22Rv1 (cell line): ENCODE measurements around the gene DIP2A.

Experiments used
- H3K27ac ChIP-seq: fragments of 450-650 bp; 2 replicates; pipeline ENCODE4 v1.5.1; 2017
- CTCF ChIP-seq: fragments of 450-650 bp; IDR thresholded peaks from 2 replicates; pipeline ENCODE4 v1.5.1; 2017; ENCODE audit warnings: mild to moderate bottlenecking
- ZFX ChIP-seq: fragments of 450-650 bp; IDR thresholded peaks from 2 replicates; pipeline ENCODE4 v1.6.1; 2017; ENCODE audit warnings: antibody characterized with exemption, borderline replicate concordance

Gene DIP2A

DNA sequence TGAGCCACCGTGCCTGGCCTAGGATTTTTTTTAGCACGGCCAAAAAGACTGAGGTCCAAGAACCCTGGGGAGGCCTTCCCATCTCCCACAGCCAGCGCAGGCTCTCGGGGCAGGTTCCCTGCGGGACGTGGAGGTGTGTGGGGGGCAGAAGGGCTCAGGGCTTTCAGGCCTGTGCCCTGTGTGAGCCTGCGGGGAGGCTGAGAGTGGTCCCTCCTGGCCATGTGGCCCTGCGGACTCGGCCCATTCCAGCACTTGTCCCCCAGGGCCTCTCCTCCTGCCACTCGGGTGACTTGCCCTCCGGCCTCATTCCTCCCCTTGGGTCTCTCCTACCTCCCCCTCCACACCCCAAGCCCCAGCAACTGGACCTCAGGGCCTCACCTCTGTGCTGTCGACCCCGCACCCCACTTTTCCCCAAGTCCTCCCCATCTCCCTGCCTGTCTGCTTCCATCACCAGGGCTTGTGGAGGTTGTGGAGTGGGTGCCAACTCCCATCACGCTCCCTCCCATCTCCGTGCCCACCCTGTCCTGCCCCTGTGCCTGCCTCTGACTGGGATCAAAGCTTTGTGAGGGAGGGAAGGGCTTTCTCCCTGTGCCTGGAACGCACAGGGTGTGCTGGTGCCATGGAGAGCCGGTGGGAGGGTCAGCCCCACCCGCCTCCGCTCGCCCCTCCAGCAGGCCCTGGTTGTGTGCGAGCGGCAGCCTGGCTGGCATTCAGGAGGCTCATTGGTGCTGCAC, 32.2 kb upstream of the DIP2A start:
- H3K27ac ChIP-seq: no peak overlapping the region
- TF ChIP-seq ZFX (no peak), CTCF (no peak)

- H3K27ac ChIP-seq: no peak overlapping the region
- no peak for TF ChIP-seq CTCF
- no peak for TF ChIP-seq ZFX
These were observed 31.2 kb upstream of the DIP2A start for GRCh38 chr21:46427516-46427915.

- TF ChIP-seq ZFX (no peak), CTCF (no peak)
- no peak overlapping the region for H3K27ac ChIP-seq
These were observed 30.4 kb upstream of the DIP2A start for GRCh38 chr21:46428286-46428685.

GRCh38 chr21:46428987-46429710, 29.5 kb upstream of the DIP2A start:
- no peak for TF ChIP-seq ZFX
- TF ChIP-seq CTCF: no peak

DNA sequence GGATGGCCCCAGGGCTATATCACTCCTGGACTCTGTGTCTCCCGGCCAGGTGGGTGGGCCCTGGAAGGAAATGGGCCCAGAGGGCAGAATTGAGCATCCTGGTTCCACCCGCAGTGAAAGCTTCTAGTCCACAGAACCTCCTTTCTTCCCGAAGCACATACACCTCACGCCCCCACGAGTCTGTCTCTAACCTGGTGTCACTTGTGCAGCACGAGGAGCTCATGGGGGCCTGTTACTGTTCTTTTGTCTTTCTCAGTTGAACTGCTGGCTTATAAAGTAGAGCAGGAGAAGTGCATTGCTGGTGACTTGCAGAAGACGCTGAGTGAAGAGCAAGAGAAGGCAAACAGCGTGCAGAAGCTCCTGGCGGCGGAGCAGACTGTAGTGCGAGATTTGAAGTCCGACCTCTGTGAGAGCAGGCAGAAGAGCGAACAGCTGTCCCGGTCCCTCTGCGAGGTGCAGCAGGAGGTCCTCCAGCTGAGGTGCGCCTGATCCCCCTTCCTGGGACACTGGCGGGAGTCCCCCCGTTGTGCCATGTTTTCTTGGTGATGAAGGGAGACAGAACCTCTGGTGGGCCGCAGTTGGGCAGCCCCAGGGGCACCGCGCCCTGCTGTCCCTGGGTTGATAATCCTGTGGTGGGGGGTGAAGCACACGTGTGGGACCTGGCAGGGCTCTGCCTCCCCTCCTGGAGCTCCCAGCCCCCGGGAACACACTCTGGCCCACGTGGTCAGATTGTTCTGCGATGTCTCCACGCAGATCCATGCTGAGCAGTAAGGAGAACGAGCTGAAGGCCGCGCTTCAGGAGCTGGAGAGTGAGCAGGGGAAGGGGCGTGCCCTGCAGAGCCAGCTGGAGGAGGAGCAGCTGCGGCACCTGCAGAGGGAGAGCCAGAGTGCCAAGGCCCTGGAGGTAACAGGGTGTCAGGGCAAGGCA, 28.7 kb upstream of the DIP2A start:
- TF ChIP-seq CTCF: no peak
- no peak for TF ChIP-seq ZFX
- H3K27ac ChIP-seq: no peak overlapping the region

More at GRCh38 chr21:46428987-46429710, 29.5 kb upstream of the DIP2A start:
- H3K27ac ChIP-seq: no peak overlapping the region

- no peak overlapping the region for H3K27ac ChIP-seq
- TF ChIP-seq CTCF (no peak), ZFX (no peak)
These were observed 27.2 kb upstream of the DIP2A start for GRCh38 chr21:46431448-46431847.
